Inferior parietal cortex (tissue), 1 donor: Measurements from ENCODE around the gene CYSRT1.
"Not testable (repeated sequence)": the region's sequence is repeated elsewhere in the genome, so short reads cannot be mapped to it uniquely, and the experiment has no call there.

Experiments
- DNase-seq: peaks from one replicate; pipeline ENCODE4 v3.0.0-alpha.2; 2016; ENCODE audit errors: extremely low spot score

Gene CYSRT1

DNA sequence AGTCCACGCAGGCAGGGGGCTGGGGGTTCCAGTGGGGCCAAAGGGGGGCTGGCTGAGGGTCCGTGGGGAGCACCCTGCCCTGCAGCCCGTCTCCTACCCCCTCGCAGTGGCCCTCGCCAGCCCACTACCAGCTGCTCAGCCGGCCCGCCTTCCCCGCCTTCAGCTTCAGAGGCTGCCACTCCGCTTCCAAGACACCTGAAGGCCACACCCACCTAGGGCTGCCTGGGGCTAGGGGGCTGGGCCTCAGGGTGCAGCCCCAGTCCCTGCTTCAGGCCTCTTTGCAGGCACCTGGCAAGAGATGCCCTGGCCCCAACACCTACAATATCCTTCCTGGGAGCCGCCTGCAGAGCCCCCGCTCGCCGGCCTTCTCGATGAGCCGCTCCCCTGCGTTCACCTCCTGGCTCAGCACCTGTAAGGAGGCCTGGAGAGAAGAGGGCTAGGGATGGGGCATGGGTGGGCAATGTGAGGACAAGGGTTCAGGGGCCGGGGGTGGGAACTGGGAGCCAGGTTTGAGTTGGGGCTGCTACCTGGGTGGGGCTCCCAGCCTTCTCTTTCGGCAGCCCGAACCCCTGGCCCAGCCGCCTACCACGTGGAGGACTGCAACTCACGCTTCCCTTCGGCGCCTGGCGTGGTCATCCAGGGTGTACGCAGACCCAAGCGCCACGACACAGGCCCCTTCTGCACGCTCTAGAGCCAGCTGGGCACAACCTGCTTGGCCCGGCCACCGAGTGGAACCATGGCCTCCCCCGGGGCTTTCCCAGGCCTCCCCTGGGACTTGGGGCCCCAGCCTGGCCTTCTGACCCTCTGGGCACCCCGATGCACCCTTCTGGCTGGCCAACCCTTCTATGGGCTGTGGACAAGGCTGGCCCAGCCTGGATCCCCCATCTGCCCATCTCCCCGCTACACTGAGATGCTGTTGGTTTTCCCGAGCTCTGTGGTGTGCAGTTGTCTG lies 27.9 kb downstream of the CYSRT1 start:
- DNase-seq = no peak

DNA sequence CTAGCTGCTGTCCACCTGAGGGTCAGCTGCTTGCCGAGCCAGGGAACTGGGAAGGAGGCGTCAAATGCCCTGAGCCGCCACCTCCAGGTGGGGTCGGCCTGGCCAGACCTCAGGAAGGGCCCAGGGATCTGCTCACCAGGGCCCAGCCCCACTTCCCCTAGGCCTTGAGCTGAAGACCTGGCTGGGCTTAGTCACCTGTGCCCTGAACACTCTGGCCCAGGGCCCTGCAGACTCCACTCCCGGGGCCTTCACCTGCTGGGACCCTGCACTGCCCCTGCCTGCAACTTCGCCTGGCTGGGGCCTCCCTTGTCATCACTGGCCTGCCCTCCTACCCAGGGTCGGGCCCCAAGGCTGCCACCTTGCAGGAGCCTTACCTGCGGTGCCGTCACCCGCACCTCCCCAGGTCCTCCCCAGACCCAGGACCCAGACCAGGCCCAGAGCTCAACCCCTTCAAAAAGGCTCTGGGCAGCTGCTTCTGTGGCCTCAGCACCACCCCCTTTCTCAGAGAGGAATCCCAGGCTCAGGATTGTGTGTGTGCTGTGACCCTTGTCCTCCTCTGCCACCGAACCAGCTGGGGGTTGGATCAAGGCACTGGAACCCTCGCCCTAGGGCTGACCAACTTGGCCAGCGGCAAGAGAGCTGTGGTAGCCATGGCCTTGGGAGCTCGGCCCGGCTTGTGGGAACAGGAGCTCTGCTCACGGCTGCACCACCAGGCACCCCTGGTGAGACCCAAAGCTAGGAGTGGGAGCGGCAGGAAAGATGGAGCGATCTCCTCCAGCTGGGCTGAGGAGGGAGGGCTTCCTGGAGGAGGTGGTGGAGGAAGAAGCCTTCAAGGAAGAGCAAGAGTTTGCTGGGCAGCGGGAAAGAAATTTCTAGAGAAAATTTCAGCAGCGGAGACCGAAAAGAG lies 29.0 kb downstream of the CYSRT1 start:
- no peak for DNase-seq

DNA sequence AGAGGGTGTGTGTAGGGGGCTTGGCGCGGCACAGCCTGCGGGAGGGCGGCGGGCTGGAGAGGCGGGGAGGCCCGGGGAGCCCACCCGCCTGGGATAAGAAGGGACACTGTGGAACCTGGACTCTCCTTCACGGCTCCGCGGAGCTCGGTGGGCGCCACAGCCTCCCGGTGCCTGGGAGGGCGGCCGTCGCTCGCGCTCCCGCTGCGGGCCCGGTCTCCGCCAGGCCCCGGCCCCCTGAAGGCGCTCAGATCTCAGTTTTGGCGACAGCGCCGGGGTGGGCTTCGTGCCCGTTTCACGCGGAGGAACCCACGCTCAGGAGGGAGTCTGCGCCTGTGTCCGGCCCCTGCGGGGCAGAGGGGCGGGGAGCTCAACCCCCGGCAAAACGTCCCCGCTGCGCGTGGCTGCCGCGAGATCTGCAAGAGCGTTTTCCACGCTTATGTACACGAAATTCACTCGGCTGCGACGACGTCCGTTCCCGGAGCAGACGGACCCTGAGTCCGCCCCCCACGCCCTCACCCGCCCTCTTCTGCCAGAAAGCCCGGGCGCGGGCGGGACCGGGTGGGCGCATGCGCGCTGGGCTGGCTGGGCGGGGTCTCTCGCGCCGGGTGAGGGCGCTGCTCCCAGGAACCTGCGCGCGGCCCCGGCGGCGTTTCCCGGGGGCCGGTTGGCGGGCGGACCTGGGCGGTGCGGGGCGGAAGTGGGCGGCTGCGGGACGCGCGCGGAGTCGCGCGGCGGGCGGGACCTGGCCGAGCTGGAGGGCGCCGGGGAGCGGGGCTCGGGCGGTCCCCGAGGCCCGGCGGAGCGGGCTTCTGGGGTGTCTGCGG lies 29.9 kb downstream of the CYSRT1 start, which contains the start of gene NELFB:
NELFB (plus strand) TSS at position 704 of the 824 bp plus-strand sequence.
- DNase-seq = peak; percentile 89

DNA sequence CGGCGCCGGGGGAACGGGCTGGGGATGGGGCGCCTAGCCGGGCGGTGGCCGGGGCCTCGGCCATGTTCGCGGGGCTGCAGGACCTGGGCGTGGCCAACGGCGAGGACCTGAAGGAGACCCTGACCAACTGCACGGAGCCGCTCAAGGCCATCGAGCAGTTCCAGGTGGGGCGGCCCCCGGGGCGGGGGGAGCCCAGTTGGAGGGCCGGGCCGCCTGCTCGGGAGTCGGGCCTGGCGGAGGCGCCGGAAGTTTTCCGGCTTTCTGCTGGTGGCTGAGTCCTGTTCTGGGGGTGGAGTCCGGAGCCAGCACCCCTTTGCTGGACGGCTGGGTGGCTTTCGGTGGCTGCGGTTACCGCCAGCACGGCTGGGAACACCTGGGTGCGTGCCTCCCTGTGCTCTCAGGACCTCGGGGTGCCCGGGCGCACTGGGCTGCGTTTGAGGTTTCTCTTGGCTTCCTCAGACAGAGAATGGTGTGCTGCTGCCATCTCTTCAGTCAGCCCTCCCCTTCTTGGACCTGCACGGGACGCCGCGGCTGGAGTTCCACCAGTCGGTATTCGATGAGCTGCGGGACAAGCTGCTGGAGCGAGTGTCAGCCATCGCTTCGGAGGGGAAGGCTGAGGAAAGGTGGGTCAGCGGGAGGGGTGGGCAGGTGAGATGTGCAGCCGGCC lies 30.6 kb downstream of the CYSRT1 start:
- no peak for DNase-seq

DNA sequence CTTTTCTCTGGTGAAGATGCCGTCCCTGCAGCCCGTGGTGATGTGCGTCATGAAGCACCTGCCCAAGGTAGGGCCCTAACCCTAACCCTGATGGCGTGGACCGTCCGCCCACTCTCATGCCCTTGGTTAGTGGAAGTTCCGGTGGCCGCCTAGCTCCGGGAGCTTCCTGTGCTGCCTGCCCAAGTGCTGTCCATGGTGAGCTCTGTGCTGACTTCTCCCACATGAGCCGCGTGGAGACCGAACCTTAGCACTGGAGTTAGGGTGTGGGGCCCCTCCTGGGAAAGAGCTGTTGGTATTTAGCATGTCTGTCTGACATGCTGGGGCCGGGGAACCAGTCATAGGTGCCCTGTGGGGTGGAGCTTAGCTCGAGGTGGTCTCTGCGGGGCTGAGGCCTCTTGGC lies 31.4 kb downstream of the CYSRT1 start:
- no peak for DNase-seq

DNA sequence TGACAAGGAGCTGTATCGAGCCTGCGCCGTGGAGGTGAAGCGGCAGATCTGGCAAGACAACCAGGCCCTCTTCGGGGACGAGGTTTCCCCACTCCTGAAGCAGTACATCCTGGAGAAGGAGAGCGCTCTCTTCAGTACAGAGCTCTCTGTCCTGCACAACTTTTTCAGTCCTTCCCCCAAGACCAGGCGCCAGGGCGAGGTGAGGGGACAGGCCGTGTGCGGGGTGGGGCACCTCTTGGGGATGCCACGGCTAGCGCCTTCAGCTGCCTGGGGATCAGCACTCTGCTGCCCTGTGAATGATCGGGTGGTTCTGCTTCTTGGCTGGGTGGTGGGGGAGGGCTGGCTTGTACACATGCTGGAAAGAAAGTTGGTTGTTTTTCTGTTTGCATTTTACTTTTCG lies 31.9 kb downstream of the CYSRT1 start:
- DNase-seq = no peak

DNA sequence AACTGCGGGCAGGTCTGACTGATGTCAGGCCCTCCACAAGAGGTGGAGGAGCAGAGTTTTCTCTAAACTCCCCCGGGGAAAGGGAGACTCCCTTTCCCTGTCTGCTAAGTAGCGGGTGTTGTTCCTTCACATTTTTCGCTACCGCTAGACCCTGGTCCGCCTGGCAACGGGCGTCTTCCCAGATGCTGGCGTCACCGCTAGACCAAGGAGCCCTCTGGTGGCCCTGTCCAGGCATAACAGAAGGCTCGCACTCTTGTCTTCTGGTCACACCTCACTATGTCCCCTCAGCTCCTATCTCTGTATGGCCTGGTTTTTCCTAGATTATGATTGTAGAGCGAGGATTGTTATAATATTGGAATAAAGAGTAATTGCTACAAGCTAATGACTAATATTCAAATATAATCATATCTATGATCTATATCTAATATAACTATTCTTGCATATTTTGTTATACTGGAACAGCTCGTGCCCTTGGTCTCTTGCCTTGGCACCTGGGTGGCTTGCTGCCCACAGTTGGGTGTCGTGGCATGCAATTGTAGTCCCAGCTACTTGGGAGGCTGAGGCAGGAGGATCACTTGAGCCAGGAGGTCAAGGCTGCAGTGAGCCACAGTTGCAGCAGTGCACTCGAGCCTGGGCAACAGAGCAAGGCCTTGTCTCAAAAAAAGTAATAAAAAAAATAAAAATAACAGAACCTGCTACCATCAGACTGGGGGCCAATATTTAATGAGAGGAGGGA lies 37.4 kb downstream of the CYSRT1 start:
- not testable (repeated sequence) for DNase-seq

DNA sequence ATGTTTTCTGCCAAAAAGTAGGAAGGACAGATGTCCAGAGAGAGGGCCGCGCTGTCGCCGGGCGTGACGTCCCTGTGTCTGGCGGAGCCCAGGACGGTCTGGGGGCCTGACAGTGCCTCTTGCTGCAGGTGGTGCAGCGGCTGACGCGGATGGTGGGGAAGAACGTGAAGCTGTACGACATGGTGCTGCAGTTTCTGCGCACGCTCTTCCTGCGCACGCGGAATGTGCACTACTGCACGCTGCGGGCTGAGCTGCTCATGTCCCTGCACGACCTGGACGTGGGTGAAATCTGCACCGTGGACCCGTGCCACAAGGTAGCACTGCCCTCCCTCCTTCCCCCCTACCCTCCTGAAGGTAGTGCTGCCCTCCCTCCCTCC lies 37.9 kb downstream of the CYSRT1 start:
- no peak for DNase-seq

DNA sequence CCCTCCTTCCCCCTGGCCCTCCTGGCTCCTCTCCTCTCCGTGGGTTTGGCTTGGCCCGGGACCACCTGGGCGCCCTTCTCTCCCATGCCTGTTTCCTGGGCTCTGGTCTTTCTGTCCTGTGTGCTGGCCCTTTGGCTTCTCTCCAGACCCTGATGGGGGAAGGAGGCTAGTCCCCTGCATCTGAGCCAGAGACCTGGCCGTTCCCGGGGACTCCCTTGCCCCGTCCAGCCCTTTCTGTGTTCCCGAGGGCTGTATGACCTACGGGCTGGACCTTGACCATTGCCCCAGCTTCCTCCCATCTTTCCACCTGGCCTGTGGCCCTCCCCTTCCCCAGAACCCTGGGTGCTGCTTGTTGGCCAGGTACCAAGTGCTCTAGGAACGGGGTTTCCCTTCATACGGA lies 38.5 kb downstream of the CYSRT1 start:
- DNase-seq = no peak

DNA sequence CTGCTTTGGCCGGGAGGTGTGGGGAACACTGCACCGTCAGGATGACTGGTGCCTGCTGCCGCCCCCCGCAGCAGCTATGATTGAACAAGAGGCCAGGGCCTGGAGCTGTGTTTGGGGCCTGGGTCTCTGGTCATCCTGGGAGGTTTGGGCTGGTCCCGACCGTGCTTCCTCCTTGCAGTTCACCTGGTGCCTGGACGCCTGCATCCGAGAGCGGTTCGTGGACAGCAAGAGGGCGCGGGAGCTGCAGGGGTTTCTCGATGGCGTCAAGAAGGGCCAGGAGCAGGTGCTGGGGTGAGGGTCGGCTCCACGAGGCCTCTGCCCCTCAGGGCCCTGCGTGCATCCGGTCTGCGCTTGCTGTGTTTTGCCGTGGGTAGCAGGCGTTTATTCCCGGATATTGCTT lies 39.1 kb downstream of the CYSRT1 start:
- DNase-seq = no peak

DNA sequence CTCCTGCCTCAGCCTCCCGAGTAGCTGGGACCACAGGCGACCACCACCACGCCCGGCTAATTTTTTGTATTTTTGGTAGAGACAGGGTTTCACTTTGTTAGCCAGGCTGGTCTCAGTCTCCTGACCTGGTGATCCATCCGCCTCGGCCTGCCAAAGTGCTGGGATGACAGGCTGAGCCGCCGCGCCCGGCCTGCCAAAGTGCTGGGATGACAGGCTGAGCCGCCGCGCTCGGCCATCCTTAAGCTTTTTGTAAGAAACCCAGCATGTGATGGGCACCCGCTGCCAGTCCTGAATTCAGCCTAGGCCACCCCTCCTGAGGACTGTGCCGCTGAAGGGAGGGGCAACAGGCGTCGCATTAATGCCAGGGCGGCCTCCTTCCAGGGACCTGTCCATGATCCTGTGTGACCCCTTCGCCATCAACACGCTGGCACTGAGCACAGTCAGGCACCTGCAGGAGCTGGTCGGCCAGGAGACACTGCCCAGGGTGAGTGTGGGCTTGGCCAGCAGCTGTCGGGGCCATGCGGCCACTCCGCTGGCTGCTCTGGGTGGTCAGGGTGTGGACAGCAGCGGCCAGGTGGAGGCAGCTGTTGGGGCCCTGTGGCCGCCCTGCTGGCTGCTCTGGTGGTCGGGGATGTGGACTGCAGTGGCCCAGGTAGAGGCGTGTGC lies 40.7 kb downstream of the CYSRT1 start:
- DNase-seq = no peak

DNA sequence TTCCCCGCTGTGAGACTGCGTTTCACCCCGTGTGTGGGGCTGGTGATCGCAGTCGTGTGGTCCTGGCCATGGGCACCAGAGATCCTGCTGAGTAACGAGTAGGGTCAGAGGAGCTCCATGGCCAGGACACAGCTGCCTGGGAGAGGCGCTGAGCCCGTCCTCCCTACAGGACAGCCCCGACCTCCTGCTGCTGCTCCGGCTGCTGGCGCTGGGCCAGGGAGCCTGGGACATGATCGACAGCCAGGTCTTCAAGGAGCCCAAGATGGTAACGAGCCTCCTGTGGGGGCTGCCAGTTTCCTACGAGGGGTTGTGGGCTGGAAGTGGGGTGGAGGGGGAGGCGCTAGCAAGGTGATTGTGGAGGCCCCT lies 41.2 kb downstream of the CYSRT1 start:
- DNase-seq = no peak

DNA sequence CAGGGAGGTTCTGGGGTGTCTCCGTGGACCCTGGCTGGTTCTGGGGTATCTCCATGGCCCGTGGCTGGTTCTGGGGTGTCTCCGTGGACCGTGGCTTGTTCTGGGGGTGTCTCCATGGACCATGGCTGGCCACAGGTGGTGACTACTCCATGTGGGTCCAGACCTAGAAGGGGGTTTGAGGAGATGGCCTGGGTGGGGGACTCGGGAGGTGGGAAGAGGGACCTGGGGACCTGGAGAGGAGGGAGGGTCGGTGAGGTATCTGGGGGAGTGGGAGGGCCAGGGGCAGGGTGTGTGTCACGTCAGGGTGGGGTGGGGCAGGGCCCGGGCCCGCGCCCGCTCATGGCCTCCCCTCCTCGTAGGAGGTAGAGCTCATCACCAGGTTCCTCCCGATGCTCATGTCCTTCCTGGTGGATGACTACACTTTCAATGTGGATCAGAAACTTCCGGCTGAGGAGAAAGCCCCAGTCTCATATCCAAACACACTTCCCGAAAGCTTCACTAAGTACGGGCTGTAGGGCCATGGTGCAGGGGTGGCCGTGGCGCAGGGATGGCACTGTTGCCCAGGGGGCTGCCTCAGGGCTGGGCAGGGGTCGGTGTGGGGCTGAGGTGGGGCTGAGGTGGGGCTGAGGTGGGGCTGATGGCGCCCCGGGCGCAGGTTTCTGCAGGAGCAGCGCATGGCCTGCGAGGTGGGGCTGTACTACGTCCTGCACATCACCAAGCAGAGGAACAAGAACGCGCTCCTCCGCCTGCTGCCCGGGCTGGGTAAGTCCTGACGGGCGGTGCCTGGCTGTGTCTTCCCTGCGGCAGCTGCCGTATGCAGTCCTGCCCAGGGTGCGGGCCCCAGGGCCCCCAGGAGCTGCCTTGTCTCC lies 41.8 kb downstream of the CYSRT1 start:
- DNase-seq = no peak

DNA sequence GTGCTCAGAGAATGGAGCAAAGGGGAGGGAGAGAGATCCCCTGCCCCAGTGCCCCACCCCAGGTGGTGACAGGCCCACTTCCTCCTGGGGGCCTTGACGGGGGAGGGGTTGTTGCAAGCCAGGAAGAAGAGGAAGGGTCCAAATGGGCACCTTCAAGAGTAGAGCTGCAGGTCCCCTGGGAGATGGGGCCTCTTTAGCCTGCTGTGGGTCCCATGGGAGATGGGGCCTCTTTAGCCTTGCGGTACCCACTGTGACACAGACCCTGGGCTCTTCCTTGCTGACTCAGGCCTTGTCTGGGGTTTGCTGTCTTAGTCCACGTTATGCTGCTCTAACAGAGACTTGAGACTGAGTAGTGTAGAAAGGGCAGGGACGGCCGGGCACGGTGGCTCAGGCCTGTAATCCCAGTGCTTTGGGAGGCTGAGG lies 43.0 kb downstream of the CYSRT1 start:
- DNase-seq = no peak

DNA sequence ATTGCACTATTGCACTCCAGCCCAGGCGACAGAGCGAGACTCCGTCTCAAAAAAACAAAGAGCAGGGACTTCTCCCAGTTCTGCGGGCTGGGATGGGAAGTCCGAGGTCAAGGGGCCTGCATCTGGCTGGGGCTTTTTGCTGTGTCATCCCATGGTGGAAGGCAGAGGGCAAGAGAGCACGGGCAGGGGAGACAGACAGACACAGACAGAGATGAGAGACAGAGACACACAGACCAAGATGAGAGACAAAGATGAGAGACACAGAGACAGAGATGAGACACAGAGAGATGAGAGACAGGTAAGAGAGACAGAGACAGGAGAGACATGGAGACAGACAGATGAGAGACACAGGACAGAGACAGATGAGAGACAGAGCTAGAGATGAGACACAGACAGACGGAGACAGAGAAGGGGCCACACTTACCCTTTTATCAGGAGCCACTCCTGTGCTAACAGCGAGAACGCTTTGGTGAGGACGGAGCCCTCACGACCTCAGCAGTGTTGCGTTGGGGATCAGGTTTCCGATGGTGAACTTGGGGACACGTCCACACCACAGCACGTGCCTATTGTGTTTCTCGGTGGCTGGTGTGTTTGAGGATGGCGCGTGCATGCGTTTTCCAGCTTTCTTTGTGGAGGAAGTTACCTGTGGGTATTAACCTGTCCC lies 43.7 kb downstream of the CYSRT1 start:
- no peak for DNase-seq

DNA sequence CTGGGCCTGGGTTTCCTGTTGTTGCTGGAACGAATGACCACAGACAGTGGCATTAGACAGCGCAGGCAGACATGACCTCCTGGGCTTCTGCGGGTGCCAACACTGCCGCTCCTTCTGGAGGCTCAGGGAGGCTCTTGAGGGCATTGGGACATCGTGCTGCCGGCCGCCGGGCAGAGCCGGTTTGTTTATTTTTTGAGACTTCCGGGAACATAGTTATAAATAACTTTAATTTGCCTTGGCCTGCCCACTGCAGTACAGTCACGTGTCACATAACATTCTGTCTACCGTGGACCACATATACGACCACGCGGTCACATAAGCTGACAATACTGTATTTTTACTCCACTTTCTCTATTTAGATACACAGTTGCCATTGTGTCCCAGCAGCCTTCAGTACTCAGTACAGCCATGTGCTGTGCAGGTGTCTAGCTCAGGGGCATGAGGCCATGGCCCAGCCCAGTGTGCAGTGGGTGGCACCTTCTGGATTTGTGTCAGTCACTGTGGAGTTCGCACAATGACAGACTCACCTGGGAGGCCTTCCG lies 44.3 kb downstream of the CYSRT1 start:
- DNase-seq = no peak

DNA sequence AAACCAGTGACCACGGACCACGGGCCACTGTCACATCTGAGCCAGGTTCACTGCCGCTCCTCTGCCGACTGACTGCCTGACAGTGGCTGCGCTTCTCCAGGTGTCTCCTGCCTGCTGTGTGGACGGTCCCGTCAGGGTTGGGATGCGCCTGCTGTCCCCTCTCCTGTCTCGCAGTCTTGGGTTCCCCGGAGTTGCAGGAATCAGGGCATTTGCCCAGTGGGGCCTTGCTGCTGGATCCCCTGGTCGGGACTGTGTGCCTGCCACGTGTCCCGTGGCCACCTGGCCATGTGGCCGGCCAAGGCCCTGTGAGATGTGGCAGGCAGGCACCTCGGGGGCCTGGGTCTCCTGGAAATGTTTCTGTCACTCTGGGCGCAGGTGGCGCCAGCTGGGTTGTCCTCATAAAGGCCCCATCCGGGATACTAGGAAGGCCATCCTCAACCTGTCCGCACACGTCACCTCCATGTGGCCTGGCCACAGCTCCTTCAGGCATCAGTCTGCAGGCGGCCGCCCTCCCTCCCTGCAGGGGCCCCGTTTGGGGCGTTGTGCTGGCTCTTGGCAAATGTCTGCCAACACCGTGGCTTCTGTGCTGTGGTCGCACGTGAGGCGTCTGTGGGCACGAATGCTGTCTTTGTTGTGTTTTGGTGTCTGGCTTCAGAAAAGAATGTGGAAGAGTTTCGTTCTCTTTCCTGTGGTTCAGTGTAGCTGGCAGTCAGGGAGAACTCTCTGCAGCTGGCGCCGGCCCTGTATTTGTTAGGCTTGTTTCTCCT lies 46.1 kb downstream of the CYSRT1 start:
- DNase-seq = no peak
